NCI-H146 treated with DMSO at 0.1 percent for 48 hours (cell line): ENCODE results near the gene SLC4A5.
"Not testable (repeated sequence)": the region's sequence is repeated elsewhere in the genome, so short reads cannot be mapped to it uniquely, and the experiment has no call there.

Source experiments
- DNase-seq: peaks from one replicate; lab custom pipeline; 2025; ENCODE audit not compliant: unreplicated experiment; lab: John Stamatoyannopoulos, UW

SLC4A5 gene

DNA sequence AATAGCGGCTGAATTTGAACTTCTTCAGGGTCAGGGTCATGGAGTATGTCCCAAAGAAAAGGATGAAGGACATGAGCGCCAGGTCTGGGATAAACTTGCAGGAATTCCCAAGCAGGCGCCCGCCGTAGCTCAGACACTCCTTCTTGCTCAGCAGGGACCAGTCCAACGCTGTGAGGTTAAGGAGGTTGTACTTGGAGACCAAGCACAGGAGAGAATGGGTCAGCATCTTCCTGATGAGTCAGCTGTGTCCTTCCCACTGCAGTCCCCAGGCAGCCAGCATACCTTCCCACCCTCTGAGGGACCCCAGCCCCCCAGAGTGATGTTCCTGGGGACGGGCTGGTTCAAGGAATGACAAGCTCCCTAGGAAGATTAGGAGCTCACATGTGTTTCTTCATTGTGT, 103.9 kb downstream of the SLC4A5 start:
- no peak for DNase-seq

DNA sequence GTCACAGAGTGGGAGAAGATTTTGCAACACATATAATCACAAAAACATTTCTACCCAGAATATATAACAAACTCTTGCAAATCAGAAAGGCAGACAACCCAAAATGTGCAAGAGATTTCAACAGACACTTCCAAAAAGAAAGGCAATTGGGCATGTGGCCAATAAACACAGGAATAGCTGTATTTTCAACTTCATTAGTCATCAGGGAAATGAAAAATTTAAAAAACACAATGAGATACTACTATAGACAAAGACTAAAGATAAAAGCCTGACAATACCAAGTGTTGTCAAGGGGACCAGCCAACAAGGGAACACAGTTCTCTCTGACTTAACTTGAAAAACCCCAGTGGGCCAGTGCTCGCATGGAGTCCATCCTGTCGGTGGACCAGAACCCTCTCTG, 104.3 kb downstream of the SLC4A5 start:
- DNase-seq = no peak

DNA sequence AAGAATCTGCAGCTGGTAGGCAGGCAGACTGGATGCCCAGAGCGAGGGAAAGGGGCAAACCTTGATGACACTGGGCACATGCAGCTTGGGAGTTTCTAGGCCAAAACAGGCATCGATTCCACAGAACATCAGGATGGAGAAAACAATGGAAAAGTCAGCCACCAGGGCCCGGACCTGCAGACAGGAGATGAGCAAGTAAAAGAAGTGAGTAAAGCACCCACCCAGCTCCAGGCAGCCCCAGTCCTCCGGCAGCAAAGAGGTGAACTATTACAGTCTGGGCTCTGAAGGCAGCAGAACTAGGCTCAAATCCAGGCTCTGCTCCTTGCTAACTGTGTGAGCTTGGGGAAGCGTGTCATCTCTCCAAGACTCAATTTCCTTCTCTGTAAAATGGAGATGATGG, 108.2 kb downstream of the SLC4A5 start:
- no peak for DNase-seq

DNA sequence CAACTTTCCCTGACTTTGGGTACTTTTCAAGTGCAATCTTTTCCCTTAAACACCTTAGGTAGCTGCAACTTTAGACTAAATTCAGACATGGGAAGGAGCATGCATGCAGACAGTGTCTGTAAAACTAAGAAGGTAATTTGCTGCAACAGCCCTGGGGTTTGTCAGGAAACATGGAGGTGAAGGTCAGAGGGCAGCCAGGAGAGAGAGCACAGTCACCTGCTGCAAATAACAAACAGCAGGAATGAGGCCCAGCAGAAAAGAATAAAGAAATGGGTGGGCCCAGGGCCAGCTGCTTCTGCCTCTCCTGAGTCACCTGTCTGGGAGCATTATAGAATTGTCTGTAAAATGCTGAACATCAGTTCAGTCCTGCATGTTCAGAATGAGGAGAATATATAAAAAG, 109.6 kb downstream of the SLC4A5 start:
- peak; percentile 91 for DNase-seq

DNA sequence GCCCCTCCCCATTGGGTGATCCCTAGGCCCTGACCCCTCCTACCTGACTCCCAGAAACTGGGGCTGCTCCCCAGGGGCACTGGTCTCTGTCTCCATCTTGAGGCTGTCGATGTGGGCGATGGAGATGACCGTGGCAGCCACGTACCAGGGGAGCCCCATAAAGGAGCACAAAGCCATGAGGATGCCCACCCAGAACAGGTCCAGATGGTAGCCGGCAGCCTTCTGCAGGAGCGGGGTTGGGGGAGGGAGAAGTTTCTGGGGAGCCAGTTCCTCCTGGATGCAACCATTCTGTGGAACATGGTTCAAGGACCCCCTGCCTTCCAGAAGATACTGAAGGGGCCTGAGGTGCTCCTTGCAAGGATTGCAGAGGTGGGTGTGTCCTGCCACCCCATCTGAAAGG, 110.8 kb downstream of the SLC4A5 start:
- no peak for DNase-seq

DNA sequence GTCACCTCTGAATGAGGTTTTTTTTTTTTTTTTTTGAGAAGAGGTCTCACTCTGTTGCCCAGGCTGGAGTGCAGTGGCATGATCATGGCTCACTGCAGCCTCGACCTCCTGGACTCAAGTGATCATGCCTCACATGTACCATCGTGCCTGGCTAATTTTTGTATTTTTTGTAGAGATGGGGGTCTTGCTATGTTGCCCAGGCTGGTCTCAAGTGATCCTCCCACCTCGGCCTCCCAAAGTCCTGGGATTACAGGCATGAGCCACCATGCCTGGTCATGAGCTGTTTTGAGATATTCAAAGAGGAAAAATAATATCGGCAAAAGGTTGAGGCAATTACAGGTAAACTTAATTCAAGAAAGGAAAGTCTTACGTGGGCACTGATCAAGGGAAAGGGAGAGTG, 113.4 kb downstream of the SLC4A5 start:
- DNase-seq = not testable (repeated sequence)

DNA sequence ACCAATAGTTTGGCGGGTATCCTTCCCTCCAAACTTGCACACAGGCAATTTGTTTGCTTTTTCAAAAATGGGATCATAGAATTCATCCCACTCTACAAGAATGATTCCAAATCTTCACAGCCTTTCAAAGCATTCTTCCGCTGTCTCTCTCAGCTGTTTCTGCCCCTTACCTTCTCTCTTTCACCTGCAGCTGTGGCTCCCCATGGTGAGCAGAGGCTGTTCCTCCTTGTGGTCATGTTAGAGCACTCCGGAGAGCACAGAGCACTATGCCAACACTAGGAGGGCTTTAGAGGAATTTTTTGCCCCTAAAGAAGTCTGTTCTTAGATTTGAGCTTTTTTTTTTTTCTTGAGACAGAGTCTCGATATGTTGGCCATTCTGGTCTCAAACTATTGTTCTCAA, 114.4 kb downstream of the SLC4A5 start:
- DNase-seq = no peak

DNA sequence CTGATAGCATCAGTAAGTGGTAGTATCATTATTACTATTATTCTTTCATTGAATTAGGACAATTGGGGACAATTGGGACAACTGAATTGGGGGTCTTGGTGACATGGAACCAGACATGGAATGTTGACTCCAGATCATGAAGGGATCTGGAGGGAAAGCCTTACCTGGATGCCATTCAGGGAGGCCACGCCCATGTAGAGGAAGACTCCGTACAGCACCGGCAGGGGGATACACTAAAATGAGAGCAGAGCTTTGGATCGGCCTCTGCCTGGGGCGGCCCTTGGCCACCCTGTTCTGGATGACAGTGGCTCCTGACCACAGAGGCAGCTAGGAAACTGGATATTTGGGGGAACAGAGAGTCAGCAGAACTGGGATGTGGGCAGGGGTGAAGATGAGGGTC, 115.6 kb downstream of the SLC4A5 start:
- DNase-seq = no peak

DNA sequence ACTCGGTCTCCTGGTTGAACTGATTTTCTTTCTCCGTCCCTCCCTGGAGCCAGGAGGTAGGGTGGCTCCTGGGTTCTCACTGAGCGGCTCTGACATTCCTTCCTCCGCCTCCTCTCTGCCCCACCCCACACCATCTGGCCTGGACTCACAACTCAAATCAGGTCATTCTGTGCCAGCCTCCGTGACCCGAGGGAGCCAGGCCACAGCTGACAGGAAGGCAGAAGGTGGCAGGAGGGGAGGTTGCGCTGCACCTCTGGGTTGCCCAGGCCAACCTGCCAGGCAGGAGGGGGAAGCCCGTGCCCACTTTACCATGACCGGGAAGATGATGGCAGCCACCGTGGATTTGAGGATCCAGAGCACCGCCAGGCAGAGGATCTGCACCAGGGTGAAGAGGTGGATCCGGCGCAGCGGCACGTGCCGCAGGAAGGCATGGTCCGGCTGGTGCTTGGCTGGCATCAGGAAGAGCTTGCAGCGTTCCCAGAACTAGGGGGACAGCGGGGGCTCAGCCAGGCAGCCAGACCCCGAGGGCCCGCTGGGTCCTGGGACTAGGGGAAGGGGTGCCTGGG, 116.5 kb downstream of the SLC4A5 start:
- DNase-seq = no peak

DNA sequence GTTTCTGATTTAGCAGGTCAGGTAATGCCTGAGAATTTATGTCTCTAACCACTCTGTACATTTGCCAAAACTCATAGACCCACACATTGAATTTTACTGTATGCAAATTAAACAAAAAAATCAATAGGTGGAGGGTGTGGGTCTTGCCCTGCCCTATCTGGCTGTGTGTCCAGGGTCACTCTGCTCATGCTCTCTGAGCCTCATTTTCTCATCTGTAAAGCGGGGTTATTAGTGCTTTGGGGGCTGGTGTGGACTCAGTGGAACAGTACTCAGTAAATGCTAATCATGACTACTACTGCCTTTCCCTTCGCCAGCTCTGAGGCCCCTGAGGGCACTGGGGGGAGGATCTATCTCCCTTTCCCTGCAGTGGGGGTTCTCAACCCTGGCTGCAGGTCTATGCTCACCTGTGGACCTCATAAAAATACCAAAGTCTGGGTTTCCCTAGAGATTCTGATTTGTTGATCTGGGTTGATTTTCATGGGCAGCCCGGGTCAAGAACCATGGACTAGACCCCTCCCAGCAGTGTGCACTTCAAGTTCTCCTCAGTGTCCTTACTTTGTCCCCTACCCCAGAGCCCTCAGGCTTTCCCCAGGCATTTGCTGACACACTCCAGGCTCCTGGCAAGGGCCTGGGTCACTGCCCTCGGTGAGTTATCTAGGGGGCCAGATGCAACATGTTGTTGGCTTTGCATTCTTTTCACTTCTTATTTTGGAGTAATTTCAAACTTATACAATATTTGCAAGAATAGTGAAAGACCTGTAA, 117.3 kb downstream of the SLC4A5 start:
- no peak for DNase-seq

DNA sequence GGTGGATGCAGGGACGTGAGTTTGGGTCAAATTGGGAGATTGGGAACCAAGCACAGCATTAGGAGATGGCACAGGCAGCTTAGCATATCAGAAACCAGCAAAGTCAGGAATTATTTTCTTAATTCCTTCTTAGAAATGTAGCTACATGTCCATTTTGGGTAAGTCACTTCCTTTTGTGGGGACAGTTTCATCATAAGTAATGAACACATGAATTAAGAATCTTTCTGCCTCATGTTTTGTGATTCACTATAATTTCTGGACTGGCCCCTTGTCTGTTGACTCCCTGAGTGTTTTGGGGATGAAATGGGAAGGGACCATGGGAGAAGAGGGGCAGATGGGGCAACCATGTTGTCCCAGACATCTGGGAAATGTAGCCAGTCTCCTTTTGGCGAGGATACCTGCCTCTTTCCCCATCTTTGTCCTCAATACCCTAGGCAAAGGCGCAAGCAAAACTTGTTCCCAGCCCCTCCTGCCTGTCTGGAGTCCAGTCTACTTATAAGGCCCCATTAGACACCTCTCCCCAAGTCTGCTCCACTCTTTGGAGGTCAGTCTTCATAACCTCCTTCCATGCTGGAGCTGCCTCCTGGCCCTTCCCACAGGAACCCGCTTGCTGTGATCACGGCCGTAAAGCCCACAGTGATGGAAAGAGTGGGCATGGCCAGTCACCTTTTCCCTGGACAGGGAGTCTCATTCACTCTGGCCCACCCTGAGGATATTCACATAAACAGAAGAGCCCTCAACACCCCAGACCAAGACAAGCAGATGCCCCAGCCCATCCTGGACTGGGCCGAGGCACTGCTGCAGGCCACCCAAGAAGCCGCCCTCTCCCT, 119.1 kb downstream of the SLC4A5 start:
- no peak for DNase-seq

DNA sequence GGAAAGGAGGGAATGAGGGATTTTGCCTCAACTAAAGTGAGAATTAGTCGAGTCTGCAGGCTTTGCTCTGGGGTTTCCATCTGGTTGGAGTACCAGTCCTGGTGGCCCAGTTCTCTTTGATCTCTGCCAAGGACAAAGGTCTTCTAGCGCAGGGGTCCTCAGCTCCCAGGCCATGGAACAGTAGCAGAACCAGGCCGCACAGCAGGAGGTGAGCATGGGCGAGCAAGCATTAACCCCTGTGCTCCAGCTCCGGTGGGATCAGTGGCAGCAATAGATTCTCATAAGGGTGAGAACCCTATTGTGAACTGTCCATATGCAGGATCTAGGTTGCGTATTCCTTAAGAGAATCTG, 120.9 kb downstream of the SLC4A5 start:
- no peak for DNase-seq

DNA sequence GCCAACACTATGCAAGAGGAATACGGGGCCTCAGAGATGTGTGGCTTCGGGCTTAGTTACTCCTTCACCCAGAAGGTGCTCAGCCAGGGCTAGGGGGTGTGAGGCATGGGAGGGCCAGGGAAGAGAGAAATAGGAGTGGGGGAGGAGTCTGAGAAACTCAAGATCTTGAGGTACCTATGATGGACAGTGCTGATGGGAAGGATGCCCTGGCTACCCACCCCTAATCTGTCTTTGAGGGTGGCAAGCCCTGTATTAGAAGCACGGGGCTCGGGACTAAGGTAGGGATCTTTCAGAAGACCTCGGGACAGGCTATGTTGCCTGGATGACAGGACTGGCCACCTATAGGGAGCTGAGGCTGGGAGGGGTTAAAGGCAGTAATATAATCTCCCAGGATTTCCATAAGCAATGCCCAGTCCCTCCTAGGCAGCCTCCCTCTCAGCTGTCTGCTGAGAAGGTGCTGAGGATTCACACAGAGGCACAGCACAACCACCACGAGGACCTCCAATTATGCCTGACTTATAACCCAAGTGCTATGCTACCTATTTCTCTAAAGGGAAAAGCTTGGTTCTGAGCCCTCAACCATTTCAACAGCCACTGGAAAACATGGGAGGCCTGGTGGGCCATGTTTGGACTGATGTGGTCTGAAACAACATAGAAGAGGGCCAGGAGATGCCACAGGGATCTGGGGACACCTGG, 121.5 kb downstream of the SLC4A5 start:
- DNase-seq = no peak

DNA sequence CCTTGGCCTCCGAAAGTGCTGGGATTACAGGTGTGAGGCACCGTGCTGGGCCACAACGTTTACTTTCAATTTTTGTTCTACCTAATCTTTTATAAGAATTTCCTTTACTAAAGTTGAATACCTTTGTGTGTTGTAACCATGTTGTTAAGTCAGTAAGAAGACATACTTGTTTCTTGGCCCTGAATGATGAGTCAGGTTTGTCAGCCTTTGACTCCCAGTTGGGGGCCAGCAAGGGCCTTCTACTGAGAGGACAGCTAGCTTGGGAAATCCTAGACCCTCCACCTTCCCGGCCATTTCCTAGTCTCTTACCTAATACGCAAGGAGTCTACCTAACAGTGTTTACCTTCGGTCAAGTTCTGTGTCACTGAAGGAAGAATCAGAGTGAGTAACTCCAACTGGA, 122.1 kb downstream of the SLC4A5 start:
- no peak for DNase-seq

DNA sequence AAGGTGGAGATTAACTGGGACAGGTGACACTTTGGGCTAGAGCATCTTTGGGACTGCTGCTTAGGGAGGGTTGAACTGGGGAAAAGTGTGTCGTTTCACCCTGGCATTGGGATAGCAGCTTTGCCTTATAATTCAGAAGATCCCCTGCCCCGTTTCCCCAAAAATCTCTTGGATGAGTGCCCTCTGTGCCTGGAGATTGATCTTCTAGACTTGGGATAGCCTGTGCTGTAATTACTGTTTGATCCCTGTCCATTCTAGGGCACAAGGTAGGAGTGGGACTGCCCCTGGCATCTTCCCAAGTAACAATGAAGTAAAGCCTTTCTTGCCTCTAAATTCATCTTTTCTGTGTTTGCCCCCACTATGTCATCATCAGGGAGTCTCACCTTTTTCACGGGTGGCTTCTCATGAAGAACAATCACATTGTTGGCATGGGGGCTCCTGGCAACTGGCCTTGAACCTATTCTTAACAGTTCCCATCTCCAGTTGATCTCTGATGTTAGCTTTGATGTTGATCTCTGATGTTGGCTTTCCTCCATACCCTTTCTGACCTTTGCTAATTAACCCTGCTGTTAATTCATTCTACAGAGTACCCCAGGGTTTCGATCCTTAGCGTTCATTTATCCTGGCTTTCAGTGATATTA, 123.2 kb downstream of the SLC4A5 start:
- no peak for DNase-seq

DNA sequence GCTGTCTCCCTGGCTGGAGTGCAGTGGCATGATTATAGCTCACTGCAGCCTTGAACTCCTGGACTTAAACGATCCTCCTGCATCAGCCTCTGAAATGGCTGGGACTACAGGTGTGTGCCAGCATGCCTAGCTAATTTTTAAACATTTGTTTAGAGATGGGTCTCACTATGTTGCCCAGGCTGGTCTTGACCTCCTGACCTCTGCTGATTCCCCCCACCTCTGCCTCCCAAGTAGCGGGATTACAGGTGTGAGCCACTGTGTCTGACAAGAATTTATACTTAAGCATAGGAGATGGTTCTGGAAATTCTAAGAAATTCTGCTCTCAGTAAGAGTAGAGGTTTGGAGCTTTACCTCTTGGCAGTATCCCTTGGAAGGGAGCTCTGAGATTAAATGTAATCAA, 126.6 kb downstream of the SLC4A5 start:
- no peak for DNase-seq

DNA sequence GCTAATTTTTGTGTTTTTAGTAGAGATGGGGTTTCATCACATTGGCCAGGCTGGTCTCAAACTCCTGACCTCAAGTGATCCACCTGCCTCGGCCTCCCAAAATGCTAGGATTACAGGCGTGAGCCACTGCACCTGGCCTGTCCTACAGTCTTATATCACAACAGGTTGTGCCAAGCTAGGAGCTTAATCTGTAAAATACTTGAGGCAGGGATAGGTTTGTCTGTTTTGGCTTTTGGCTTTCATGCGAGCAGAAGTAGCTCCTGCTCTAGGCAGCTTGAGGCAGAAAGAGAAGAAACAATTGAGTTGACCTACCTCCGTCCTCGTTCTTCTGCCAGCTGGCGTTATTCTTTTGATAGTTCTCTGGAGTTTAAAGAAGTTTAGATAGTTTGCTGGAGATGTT, 127.4 kb downstream of the SLC4A5 start:
- DNase-seq = not testable (repeated sequence)

DNA sequence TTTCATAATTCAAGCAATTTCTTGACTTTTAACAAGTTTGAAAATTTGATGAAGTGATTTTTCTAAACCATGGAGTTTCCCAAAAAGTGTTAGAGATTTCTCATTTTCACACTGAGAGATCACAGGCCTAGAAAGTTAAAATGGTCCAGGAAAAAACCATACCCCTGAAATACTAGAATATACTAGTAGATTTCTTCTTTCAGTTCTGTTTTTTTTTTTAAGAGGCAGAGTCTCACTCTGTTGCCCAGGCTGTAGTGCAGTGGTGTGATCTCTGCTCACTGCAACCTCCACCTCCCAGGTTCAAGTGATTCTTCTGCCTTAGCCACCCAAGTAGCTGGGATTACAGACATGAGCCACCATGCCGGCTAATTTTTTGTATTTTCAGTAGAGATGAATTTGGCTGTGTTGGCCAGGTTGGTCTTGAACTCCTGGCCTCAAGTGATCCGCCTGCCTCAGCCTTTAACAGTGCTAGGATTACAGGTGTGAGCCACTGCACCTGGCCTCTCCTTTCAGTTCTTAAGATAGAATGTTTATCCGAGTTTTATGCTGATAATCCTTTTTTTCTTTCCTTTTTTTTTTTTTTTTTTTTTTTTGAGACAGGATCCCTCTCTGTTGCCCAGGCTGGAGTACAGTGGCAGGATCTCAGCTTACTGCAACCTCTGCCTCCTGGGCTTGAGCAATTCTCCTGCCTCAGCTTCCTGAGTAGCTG, 130.4 kb downstream of the SLC4A5 start:
- no peak for DNase-seq

DNA sequence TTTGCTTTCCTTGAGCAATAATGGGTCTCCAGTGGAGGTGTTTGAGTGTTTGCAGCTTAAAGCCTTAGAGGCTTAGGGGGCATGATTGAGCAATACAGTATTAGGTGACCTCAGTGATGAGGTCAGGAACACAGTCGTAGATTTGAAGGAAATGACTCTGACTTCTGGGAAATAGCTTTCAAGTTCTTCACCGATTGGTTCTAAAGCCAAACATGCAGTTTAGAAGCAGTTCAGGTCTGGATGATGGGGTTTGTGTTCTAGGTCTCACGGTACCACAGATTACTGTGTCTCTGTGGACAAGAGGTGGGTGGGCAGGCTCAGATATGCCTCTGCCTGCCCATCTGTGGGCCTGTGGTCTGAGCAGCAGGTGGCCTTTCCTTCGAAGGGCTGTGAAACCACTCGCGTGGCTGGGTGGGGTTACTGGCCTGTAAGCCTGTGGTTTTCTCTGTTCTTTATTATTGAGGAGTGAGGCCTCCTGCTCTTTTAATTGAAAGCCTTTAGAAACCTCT, 137.0 kb downstream of the SLC4A5 start:
- no peak for DNase-seq

DNA sequence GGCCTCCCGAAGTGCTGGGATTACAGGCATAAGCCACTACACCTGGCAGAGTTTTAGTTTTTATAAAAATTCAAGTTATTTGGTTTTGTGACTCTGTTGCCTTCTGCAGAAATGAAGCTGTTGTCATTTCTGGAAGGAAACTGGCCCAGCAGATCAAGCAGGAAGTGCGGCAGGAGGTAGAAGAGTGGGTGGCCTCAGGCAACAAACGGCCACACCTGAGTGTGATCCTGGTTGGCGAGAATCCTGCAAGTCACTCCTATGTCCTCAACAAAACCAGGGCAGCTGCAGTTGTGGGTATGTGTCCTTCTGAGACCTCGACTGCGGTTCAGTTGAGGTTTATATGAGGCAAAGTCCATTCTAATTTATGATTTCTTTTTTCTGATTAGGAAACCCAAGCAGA, 137.6 kb downstream of the SLC4A5 start:
- no peak for DNase-seq
